Measurements from ENCODE around the gene OBI1.

DNA sequence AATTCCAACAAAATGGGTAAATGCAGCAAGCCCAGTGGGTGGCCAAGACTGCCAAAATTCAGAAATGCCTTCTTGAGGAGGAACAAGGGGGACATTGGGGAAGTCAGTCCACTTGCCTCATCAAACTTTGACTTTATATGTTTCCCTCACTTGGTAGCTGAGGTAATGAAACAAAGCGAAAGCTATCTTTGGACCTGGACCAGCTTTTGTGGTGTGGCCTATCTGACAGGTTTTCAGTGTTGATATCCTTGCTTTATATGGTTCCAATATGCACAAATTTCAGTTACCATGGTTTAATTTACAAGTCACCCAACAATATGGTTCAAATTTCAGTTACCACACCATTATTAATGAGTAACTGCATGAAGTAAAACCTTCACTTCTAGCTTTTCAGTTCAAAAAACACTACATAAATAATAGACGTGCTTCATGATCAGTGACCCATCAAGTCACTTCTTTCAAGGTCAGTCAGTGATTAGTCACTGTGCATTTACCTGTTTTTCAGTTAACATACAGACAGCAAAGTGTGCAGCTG, 38.0 kb downstream of the OBI1 start:
- no peak for TF ChIP-seq BCL11A (IDR thresholded peaks at IDR 0.05; ENCODE audit: low read depth, low read length)
- TF ChIP-seq ZNF384 (IDR thresholded peaks at IDR 0.05; ENCODE audit: borderline replicate concordance, low read depth, low read length): no peak
- TF ChIP-seq BRCA1 (IDR thresholded peaks at IDR 0.05; ENCODE audit: low read depth, low read length): no peak
- TF ChIP-seq POLR2A (IDR thresholded peaks at IDR 0.05; ENCODE audit: low read depth, low read length): no peak
- no peak for TF ChIP-seq SIN3A (IDR thresholded peaks at IDR 0.05; ENCODE audit: low read depth, low read length)
- TF ChIP-seq TCF7 (IDR thresholded peaks at IDR 0.05; ENCODE audit: borderline replicate concordance): no peak
- TF ChIP-seq, protein P1, sequence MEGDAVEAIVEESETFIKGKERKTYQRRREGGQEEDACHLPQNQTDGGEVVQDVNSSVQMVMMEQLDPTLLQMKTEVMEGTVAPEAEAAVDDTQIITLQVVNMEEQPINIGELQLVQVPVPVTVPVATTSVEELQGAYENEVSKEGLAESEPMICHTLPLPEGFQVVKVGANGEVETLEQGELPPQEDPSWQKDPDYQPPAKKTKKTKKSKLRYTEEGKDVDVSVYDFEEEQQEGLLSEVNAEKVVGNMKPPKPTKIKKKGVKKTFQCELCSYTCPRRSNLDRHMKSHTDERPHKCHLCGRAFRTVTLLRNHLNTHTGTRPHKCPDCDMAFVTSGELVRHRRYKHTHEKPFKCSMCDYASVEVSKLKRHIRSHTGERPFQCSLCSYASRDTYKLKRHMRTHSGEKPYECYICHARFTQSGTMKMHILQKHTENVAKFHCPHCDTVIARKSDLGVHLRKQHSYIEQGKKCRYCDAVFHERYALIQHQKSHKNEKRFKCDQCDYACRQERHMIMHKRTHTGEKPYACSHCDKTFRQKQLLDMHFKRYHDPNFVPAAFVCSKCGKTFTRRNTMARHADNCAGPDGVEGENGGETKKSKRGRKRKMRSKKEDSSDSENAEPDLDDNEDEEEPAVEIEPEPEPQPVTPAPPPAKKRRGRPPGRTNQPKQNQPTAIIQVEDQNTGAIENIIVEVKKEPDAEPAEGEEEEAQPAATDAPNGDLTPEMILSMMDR (IDR thresholded peaks at IDR 0.05 in 2 of 3, conservative IDR thresholded peaks at IDR 0.05 in 1 of 3; ENCODE audit: control insufficient read depth in 2 of 3, extremely low read depth in 1 of 3, insufficient read depth in 1 of 3, low read depth in 3 of 3, low read length in 3 of 3): no peak
